Panc1 (cell line): ENCODE results near the gene NCAPD3.

Experiments
- POLR2AphosphoS5 ChIP-seq: IDR thresholded peaks from 2 replicates; pipeline ENCODE4 v1.6.1; 2012; ENCODE audit warnings: mild to moderate bottlenecking, low read depth, low read length, moderate library complexity
- SIN3A ChIP-seq: IDR thresholded peaks from 2 replicates; pipeline ENCODE4 v1.6.1; 2012; ENCODE audit warnings: low read depth, mild to moderate bottlenecking, low read length, moderate library complexity, borderline replicate concordance; ENCODE audit not compliant: insufficient read depth
- TF ChIP-seq, protein P1 (sequence below): fragments of 450-650 bp; IDR thresholded peaks from 2 replicates; pipeline ENCODE4 v1.5.1; 2017; ENCODE audit warnings: mild to moderate bottlenecking

DNA sequence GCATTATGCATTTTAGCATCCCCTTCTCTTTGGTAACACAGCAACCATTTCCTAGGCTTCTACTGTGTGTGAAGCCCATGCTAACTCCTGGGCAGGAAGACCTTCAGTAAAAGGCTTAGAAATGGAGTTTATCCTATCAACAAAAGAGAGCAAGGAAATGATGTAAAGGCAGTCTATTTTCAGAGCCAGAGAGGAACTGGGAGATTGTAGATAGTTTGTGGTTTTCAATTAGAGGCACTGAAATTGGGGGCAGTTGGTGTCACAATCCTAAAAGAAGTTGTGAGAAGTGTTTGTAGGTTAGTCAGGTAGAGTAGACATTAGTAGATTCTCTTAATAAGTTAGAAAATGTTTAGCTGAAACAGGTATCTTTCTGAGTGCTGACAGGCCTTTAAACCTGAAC lies 36.7 kb upstream of the NCAPD3 start:
- TF ChIP-seq, protein P1, sequence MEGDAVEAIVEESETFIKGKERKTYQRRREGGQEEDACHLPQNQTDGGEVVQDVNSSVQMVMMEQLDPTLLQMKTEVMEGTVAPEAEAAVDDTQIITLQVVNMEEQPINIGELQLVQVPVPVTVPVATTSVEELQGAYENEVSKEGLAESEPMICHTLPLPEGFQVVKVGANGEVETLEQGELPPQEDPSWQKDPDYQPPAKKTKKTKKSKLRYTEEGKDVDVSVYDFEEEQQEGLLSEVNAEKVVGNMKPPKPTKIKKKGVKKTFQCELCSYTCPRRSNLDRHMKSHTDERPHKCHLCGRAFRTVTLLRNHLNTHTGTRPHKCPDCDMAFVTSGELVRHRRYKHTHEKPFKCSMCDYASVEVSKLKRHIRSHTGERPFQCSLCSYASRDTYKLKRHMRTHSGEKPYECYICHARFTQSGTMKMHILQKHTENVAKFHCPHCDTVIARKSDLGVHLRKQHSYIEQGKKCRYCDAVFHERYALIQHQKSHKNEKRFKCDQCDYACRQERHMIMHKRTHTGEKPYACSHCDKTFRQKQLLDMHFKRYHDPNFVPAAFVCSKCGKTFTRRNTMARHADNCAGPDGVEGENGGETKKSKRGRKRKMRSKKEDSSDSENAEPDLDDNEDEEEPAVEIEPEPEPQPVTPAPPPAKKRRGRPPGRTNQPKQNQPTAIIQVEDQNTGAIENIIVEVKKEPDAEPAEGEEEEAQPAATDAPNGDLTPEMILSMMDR = no peak
- TF ChIP-seq POLR2AphosphoS5 (no peak), SIN3A (no peak)
